Measurements from ENCODE around the gene MAGEB6B. TPM values are rescaled to one million over a fixed set of nuclear protein-coding genes. Genes with fewer than 3 reads are reported as not detected.

Gene MAGEB6B, protein sequence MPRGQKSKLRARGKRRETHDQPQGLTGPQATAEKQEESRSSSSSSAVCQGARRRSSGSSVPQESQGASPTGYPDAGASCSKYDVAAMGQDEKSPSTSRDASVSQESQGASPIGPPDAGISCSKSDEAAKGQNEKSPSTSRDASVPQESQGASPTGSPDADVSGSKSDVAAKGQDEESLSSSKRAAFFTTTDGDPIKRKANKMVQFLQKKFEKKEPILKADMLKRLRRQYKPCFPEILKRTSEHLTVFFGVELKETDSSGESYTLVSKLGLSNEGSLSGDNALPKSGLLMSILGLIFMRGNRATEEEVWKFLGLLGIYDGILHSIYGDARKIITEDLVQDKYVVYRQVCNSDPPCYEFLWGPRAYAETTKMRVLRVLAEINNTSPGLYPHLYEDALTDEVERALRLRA
- not detected in 2 replicates for total RNA-seq

DNA sequence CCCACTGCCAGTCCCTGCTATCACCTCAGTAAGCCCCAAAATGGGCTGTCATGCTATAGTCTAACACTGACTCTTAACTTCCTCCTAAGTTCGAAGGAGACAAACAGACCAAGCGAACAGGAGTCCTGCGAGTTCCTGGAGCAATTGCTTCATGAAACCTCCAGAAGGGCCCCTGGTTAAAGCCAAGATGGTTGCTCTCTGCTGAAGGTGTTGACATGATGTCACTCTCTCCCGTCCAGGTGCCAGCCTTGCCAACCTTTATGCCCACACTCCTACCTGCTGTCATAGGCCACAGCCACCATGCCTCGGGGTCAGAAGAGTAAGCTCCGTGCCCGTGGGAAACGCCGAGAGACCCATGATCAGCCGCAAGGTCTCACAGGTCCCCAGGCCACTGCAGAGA is at the start of gene MAGEB6B:
Gene MAGEB6B (plus strand): TSS at position 301 of the 400 bp plus-strand sequence. CDS start 0 bp downstream, at position 301.

DNA sequence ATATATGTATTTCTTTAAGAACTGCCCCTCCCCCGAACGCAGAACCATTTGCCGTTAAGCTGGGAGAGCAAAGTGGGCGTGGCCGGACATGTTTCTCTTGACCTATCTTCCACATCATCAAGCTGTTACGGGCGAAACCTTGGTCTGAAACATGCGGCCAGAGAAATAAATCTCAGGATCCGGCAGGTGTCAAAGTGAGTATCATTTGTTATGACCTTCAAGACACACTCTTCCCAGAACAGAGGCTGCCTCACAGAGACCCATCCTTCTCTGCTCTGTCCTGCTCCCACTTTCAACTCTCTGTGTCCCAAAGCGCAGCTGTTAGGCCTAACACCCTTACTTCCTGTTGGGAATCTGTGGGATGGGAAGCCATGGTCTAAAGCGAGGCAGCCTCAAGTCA is 22.1 kb upstream of the MAGEB6B start, which contains the start of gene MAGEB18:
Gene MAGEB18 (plus strand): TSS at position 70 of the 400 bp plus-strand sequence. CDS start 643 bp downstream, outside the sequence.

DNA sequence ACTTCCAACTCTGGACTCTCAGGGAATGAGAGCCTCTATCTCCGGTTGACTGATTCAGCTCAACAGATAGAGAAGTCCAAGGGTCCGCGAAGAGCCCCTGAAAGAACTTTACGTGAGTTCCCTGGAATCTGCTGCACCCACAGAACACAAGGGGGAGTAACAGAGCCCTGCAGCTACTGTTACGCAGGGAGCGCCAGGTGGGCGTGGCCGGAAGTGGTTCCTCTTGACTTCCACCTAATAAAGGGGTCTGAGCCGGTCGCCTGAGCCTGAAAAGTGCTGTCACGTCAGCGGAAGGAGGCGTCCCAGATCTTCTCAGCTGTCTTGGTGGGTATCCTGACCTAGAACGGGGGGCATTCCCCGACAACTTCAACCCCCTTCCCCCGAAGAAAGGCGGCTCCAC is 31.8 kb downstream of the MAGEB6B start, which contains the start of gene MAGEB6:
Gene MAGEB6 (plus strand): TSS at position 237 of the 400 bp plus-strand sequence. CDS start 1,407 bp downstream, outside the sequence.

Other genes starting within 250 kb of the MAGEB6B start
- gene MAGEB18, start 22.3 kb upstream of the MAGEB6B start, total RNA-seq, result not detected in 2 replicates
- not detected in 2 replicates for gene MAGEB6, start 31.8 kb downstream of the MAGEB6B start, total RNA-seq
- gene MAGEB5, start 55.6 kb downstream of the MAGEB6B start, total RNA-seq, result not detected in 2 replicates